Adrenal gland (tissue), 12 donors: ENCODE data around the gene WDR48. TPM values are rescaled to one million over a fixed set of nuclear protein-coding genes. Genes with fewer than 3 reads are reported as not detected.

Experiments
- DNase-seq, 7 donors: peaks; one replicate each; pipeline ENCODE4 v3.0.0-alpha.2; 2019 to 2020
- H3K27ac ChIP-seq, 5 donors: fragments of 200-600 bp; sonication (generic) in 4 of 5; 1 replicate in 3 of 5; 2 replicates in 2 of 5; pipeline versions ENCODE4 v1.5.1 to v1.8.0; 2016 to 2020; ENCODE audit warnings: mild to moderate bottlenecking in 1 of 5
- H3K27me3 ChIP-seq: fragments of 200-600 bp; 2 replicates; pipeline ENCODE4 v1.8.0; 2021
- H3K36me3 ChIP-seq, 2 donors: fragments of 200-600 bp; replicated peaks in 1 of 2; 1 replicate in 1 of 2; 2 replicates in 1 of 2; pipeline versions ENCODE4 v1.5.1 to v1.8.0; 2018 to 2022
- H3K4me1 ChIP-seq, 2 donors: fragments of 200-600 bp; replicated peaks in 1 of 2; 1 replicate in 1 of 2; 2 replicates in 1 of 2; pipeline versions ENCODE4 v1.5.1 to v1.8.0; 2018 to 2021
- H3K4me3 ChIP-seq, 4 donors: fragments of 200-600 bp; sonication (generic) in 3 of 4; one replicate each; pipeline ENCODE4 v1.5.1; 2016 to 2018
- H3K9me3 ChIP-seq, 3 donors: fragments of 200-600 bp; sonication (generic) in 1 of 3; replicated peaks in 1 of 3; 1 replicate in 2 of 3; 2 replicates in 1 of 3; pipeline versions ENCODE4 v1.5.1 to v1.8.0; 2016 to 2021
- POLR2A ChIP-seq, 2 donors: fragments of 450-650 bp; IDR thresholded peaks; one replicate each; pipeline ENCODE4 v1.6.1; 2017; ENCODE audit warnings: antibody characterized with exemption in 2 of 2, mild to moderate bottlenecking in 2 of 2, moderate library complexity in 1 of 2
- WGBS, 4 donors: extraction: QIAGEN DNeasy Blood & Tissue Kit in 2 of 4; methylation state at CpG; one replicate each; pipeline versions ENCODE4 v1.1.5 to v1.1.7; 2013 to 2017; 5-methylcytosine and 5-hydroxymethylcytosine counted together
- intact Hi-C, 2 donors: fragments of 100-400 bp; cut with DNase I; formaldehyde crosslinking; loops; one replicate each; pipeline versions ENCODE4 v1.14.1 to v1.15.0; 2022 to 2023
- polyA plus RNA-seq, 3 donors: library from polyadenylated mRNA; stranded (reverse); fragments of 200-250 nt in 2 of 3; fragments of 350-450 nt in 1 of 3; fragmentation: Illumina TruSeq in 1 of 3; extraction: RNeasy Lipid Tissue Mini Kit (QIAGEN cat#74804) in 1 of 3; gene quantifications; one replicate each; pipeline ENCODE4 v1.2.3, GENCODE V29; 2013 to 2014
- total RNA-seq, 9 donors: library from RNA; depleted of rRNA in 4 of 9; stranded (reverse); fragments of >200 nt in 4 of 9; fragments of 120-200 nt in 1 of 9; fragmentation: NEBNext Ultra II Directional in 1 of 9; extraction: Animal tissue kit (Norgen Biotek cat#: 25700) in 1 of 9; gene quantifications; one replicate each; pipeline versions ENCODE4 v1.1.0 to v1.2.4, GENCODE V29; 2013 to 2023
- TF ChIP-seq, protein P1 (sequence below), 6 experiments: fragments of 450-650 bp in 4 of 6; fragments of 200-600 bp in 2 of 6; sonication (generic) in 1 of 6; IDR thresholded peaks; 1 replicate in 5 of 6; 2 replicates in 1 of 6; pipeline versions ENCODE4 v1.5.1 to v1.8.0; 2016 to 2021; ENCODE audit warnings: antibody characterized with exemption in 6 of 6, mild to moderate bottlenecking in 2 of 6, moderate library complexity in 1 of 6
- donor health status: healthy with polysubstance abuse.
- donor health status: Bipolar disorder and iron deficiency.
- donor health status: DM: yes; HTN: yes; CAD: no.
- donor health status: DM: no; HTN: no; CAD: no.
- donor health status: DM: no; HTN: no; CAD: no.
- donor health status: DM: yes; HTN: yes; CAD: no.

The WDR48 gene
- total and polyA plus RNA-seq, 12 donors, result 15.4 to 57.1 (median 28.7) TPM

DNA sequence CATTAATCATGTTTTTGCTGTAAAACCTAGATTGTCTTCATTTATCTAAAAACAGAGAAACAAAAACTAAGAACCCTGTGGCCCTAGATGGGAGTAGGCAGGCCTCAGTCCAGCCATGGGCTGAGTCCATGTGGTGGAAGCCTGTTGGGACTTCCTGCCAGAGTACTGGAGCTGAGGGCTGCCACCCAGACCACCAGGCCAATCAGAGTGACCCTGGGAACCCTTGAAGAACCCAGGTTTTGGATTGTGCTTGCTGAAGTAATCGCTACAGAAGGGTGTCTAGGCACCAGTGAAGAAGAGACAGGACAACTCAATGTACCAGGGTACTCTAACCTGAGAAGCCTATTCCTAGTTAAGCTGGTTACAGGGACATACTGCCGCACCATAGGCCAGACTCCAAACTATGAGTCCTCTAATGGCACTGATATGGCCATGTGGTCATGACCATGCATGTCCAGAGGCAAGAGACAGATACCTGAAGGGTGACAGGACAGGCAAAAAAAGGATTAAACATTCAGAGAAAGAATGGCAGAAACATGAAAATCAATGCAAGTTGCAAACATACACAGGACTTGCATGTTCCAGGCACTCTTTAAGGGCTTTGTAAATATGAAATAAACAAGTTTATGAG lies 88.6 kb downstream of the WDR48 start:
- H3K27me3 ChIP-seq, result no peaks in the 10 kb centered on the region
- no peak overlapping the region for H3K4me3 ChIP-seq
- intact Hi-C loops, result no loop called here
- H3K36me3 ChIP-seq, result peaks cover 0 to 36% of the 10 kb centered on the region in 2 donors
- 95 to 100% (median 97%) methylated on average over 2 of the region's 2 CpGs for WGBS, 4 donors
- peak overlapping the region in 2 of 5 donors; percentile 78 to 85 for H3K27ac ChIP-seq
- no peak for TF ChIP-seq POLR2A (IDR thresholded peaks at IDR 0.05)
- TF ChIP-seq, protein P1, sequence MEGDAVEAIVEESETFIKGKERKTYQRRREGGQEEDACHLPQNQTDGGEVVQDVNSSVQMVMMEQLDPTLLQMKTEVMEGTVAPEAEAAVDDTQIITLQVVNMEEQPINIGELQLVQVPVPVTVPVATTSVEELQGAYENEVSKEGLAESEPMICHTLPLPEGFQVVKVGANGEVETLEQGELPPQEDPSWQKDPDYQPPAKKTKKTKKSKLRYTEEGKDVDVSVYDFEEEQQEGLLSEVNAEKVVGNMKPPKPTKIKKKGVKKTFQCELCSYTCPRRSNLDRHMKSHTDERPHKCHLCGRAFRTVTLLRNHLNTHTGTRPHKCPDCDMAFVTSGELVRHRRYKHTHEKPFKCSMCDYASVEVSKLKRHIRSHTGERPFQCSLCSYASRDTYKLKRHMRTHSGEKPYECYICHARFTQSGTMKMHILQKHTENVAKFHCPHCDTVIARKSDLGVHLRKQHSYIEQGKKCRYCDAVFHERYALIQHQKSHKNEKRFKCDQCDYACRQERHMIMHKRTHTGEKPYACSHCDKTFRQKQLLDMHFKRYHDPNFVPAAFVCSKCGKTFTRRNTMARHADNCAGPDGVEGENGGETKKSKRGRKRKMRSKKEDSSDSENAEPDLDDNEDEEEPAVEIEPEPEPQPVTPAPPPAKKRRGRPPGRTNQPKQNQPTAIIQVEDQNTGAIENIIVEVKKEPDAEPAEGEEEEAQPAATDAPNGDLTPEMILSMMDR (IDR thresholded peaks at IDR 0.05), result no peak
- H3K9me3 ChIP-seq, result no peaks in the 10 kb centered on the region
- DNase-seq, result peak in 1 of 7 donors; percentile 52
- peaks cover 25 to 32% of the 10 kb centered on the region in 2 donors for H3K4me1 ChIP-seq

- no peak for TF ChIP-seq POLR2A (IDR thresholded peaks at IDR 0.05)
- TF ChIP-seq, protein P1 (IDR thresholded peaks at IDR 0.05), result no peak
- H3K27ac ChIP-seq, result peak overlapping the region in 4 of 5 donors; percentile 6 to 85 (median 56)
- WGBS, 4 donors, result 13 to 39% (median 31%) methylated on average over 1 to 4 of the region's 4 CpGs
Observed at GRCh38 chr3:39141171-39141995, 89.6 kb downstream of the WDR48 start.

DNA sequence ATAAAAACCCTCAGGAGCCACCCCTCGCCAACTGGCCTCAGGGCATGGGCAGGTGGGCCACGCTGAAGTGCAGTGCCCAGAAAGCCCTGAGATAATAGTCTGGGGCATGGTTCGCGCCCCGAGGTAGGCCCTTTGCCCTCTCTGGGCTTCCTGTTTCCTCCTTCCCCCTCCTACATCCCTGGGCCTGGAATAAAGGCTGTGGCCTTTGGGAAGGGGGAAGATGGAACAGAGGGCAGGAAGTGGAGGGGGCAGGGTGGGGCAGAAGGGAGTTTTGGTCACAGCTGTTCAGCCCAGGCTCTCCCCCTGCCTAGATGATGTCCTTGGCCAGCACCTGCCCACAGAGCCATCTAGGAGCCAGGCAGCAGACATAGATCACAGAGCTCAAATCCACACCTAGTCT lies 90.3 kb downstream of the WDR48 start:
- Histone ChIP-seq H3K27me3 (no peaks in the 10 kb centered on the region), H3K4me3 (no peak overlapping the region), H3K27ac (peak overlapping the region in 3 of 5 donors; percentile 33 to 85 (median 78)), H3K36me3 (peaks cover 0 to 46% of the 10 kb centered on the region in 2 donors), H3K9me3 (no peaks in the 10 kb centered on the region), H3K4me1 (peaks cover 35 to 47% of the 10 kb centered on the region in 2 donors)
- no peak for TF ChIP-seq POLR2A (IDR thresholded peaks at IDR 0.05)
- peak in 5 of 7 donors; percentile 44 to 68 (median 66) for DNase-seq
- WGBS, 4 donors, result 26 to 44% (median 32%) methylated on average over 5 of the region's 5 CpGs
- intact Hi-C loops, result no loop called here

More at GRCh38 chr3:39141171-39141995, 89.6 kb downstream of the WDR48 start:
- Histone ChIP-seq H3K27me3 (no peaks in the 10 kb centered on the region), H3K4me3 (no peak overlapping the region), H3K36me3 (peaks cover 0 to 45% of the 10 kb centered on the region in 2 donors), H3K9me3 (no peaks in the 10 kb centered on the region), H3K4me1 (peaks cover 28 to 41% of the 10 kb centered on the region in 2 donors)
- intact Hi-C loops, result no loop called here
- peak; percentile 56 to 80 (median 67) for DNase-seq

DNA sequence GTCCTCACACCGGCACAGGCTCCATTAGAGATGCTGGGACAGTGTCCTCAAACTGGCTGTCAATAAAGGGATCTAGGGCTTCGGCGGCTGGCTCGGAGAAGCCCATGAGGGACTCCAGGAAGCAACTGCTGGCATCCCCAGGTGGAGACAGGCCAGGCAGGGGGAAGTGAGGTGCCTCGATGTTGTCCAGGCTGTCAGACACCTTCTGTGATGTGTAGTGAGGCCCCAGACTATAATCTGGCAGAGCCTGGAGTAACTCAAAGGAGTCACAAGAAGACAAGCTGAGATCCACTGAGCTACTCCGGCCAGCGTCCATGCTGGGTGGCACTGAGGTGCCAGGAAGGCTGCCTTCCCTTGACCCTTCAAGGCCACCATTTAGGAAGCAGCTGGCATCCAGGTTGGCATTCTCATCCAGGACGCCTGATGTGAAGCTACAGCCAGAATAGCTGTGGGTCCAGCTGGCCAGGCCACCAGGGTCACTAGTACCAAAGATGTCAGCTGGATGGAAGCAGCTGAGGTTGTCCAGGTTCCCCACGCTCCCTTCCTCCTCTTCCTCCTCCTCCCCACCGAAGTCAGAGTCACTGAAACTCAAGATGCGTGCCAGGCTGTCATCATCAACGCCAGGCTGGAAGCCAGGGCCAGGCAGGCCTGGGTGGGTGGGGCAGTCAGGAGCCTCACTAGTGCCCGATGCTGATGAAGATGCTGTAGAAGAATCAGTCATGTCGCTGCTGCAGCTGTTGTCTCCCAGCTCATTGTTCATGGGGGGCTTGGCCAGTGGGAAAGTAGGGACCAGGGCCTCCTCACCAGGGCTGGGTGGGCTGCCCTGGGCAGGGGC lies 91.5 kb downstream of the WDR48 start:
- peak in 4 of 7 donors; percentile 49 to 65 (median 49) for DNase-seq
- H3K36me3 ChIP-seq, result peaks cover 0 to 46% of the 10 kb centered on the region in 2 donors
- no peak for TF ChIP-seq POLR2A (IDR thresholded peaks at IDR 0.05)
- TF ChIP-seq, protein P1 (IDR thresholded peaks at IDR 0.05), result no peak
- H3K27ac ChIP-seq, result peak overlapping the region in 2 of 5 donors; percentile 78 to 85
- H3K9me3 ChIP-seq, result no peaks in the 10 kb centered on the region
- H3K4me3 ChIP-seq, result no peak overlapping the region
- H3K4me1 ChIP-seq, result peaks cover 47 to 59% of the 10 kb centered on the region in 2 donors
- no peaks in the 10 kb centered on the region for H3K27me3 ChIP-seq
- intact Hi-C loops, result no loop called here
- WGBS, 4 donors, result 58 to 69% (median 62%) methylated on average over 10 to 14 of the region's 14 CpGs
